OCI-LY1 (cell line): Measurements from ENCODE around the gene LIN7B.

Source experiments
- H2AFZ ChIP-seq: fragments of 200-600 bp; sonication (generic), shearing (Covaris generic); 2 replicates; pipeline ENCODE4 v1.6.0; 2014; ENCODE audit warnings: antibody characterized with exemption, mild to moderate bottlenecking, low read length
- H3F3A ChIP-seq: fragments of 200-600 bp; sonication (generic), shearing (Covaris generic); 2 replicates; pipeline ENCODE4 v1.6.0; 2014; ENCODE audit warnings: mild to moderate bottlenecking, antibody characterized with exemption, low read length, moderate library complexity; ENCODE audit not compliant: insufficient read depth
- H3K27ac ChIP-seq: fragments of 200-600 bp; sonication (generic); 2 replicates; pipeline ENCODE4 v1.5.1; 2014; ENCODE audit warnings: low read length, mixed run types, mild to moderate bottlenecking, low read depth; ENCODE audit not compliant: poor library complexity, severe bottlenecking
- H3K27me3 ChIP-seq: fragments of 200-600 bp; sonication (generic); 2 replicates; pipeline ENCODE4 v1.6.0; 2014; ENCODE audit warnings: antibody characterized with exemption, mild to moderate bottlenecking, low read length, moderate library complexity; ENCODE audit not compliant: insufficient read depth
- H3K36me3 ChIP-seq: fragments of 200-600 bp; sonication (generic); 2 replicates; pipeline ENCODE4 v1.6.1; 2014; ENCODE audit warnings: mild to moderate bottlenecking, antibody characterized with exemption, low read length, moderate library complexity, mixed read lengths; ENCODE audit not compliant: insufficient read depth
- H3K4me1 ChIP-seq: fragments of 200-600 bp; sonication (generic); 2 replicates; pipeline ENCODE4 v1.5.1; 2014; ENCODE audit warnings: mild to moderate bottlenecking, low read length, moderate library complexity; ENCODE audit not compliant: insufficient read depth, severe bottlenecking
- H3K4me2 ChIP-seq: fragments of 200-600 bp; sonication (generic), shearing (Covaris generic); 2 replicates; pipeline ENCODE4 v1.6.1; 2014; ENCODE audit warnings: low read length
- H3K4me3 ChIP-seq: fragments of 200-600 bp; sonication (generic); 2 replicates; pipeline ENCODE4 v1.5.1; 2014; ENCODE audit warnings: low read length, low read depth, mild to moderate bottlenecking, mixed read lengths; ENCODE audit not compliant: poor library complexity, severe bottlenecking
- H3K79me2 ChIP-seq: fragments of 200-600 bp; shearing (Covaris generic); 2 replicates; pipeline ENCODE4 v1.6.1; 2016; ENCODE audit warnings: mixed run types, low read length, mixed read lengths; ENCODE audit not compliant: insufficient read depth
- H3K9ac ChIP-seq: fragments of 200-600 bp; sonication (generic), shearing (Covaris generic); 2 replicates; pipeline ENCODE4 v1.6.1; 2014; ENCODE audit warnings: mild to moderate bottlenecking, low read length, mixed read lengths
- H3K9me2 ChIP-seq: fragments of 200-600 bp; sonication (generic), shearing (Covaris generic); 2 replicates; pipeline ENCODE4 v1.6.1; 2014; ENCODE audit warnings: low read depth, mild to moderate bottlenecking, low read length, mixed read lengths
- H3K9me3 ChIP-seq: fragments of 200-600 bp; shearing (Covaris generic); 2 replicates; pipeline ENCODE4 v1.6.1; 2014; ENCODE audit warnings: low read length, mixed read lengths
- H4K20me1 ChIP-seq: fragments of 200-600 bp; sonication (generic), shearing (Covaris generic); 2 replicates; pipeline ENCODE4 v1.6.0; 2016; ENCODE audit warnings: mild to moderate bottlenecking, low read length; ENCODE audit not compliant: insufficient read depth
- EZH2 ChIP-seq: fragments of 200-600 bp; sonication (generic), shearing (Covaris generic); IDR thresholded peaks from 2 replicates; pipeline ENCODE4 v1.8.0; 2017; ENCODE audit warnings: borderline replicate concordance, mixed run types, mild to moderate bottlenecking, antibody characterized with exemption, low read length, moderate library complexity, mixed read lengths
- TF ChIP-seq, protein P1 (sequence below): fragments of 200-600 bp; sonication (generic), shearing (Covaris generic); IDR thresholded peaks from 2 replicates; pipeline ENCODE4 v1.5.1; 2017; ENCODE audit warnings: mild to moderate bottlenecking, antibody characterized with exemption, low read length, moderate library complexity, mixed read lengths

Gene LIN7B

GRCh38 chr19:49118565-49119410 is 4.6 kb downstream of the LIN7B start, which contains the start of gene C19orf73:
Gene C19orf73, minus strand, starts transcription at chr19:49119143. Its CDS starts 121 bp downstream, at chr19:49119022.
- Histone ChIP-seq H3K4me2 (peak within 1 kb of the TSS; percentile 98), H2AFZ (peak within 1 kb of the TSS; percentile 20; the same call in 1 of the 2 replicates), H3K9me2 (no peaks in the 10 kb centered on the region), H3K9me3 (no peaks in the 10 kb centered on the region), H3K4me1 (peaks cover 26% of the 10 kb centered on the region), H3K27ac (peak within 1 kb of the TSS; percentile 55), H4K20me1 (no peaks in the 10 kb centered on the region), H3K79me2 (no peaks in the 10 kb centered on the region), H3K27me3 (0 out of 2 replicates have a peak, but pooled peaks cover 7% of the 10 kb centered on the region), H3K9ac (peak within 1 kb of the TSS; percentile 80), H3F3A (peaks cover 5% of the 10 kb centered on the region; the same call in 1 of the 2 replicates), H3K4me3 (peak within 1 kb of the TSS; percentile 73), H3K36me3 (no peaks in the 10 kb centered on the region)
- TF ChIP-seq, protein P1, sequence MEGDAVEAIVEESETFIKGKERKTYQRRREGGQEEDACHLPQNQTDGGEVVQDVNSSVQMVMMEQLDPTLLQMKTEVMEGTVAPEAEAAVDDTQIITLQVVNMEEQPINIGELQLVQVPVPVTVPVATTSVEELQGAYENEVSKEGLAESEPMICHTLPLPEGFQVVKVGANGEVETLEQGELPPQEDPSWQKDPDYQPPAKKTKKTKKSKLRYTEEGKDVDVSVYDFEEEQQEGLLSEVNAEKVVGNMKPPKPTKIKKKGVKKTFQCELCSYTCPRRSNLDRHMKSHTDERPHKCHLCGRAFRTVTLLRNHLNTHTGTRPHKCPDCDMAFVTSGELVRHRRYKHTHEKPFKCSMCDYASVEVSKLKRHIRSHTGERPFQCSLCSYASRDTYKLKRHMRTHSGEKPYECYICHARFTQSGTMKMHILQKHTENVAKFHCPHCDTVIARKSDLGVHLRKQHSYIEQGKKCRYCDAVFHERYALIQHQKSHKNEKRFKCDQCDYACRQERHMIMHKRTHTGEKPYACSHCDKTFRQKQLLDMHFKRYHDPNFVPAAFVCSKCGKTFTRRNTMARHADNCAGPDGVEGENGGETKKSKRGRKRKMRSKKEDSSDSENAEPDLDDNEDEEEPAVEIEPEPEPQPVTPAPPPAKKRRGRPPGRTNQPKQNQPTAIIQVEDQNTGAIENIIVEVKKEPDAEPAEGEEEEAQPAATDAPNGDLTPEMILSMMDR = peak; percentile 10; the same call in 1 of the 2 replicates
- no peak for TF ChIP-seq EZH2

- peaks cover 5% of the 10 kb centered on the region; the same call in 1 of the 2 replicates for H3F3A ChIP-seq
- no peaks in the 10 kb centered on the region for H3K79me2 ChIP-seq
- H3K9ac ChIP-seq = peak within 1 kb of the TSS; percentile 80
- peaks cover 23% of the 10 kb centered on the region for H3K4me1 ChIP-seq
- H3K36me3 ChIP-seq = no peaks in the 10 kb centered on the region
- H2AFZ ChIP-seq = peak within 1 kb of the TSS; percentile 20; the same call in 1 of the 2 replicates
- peak within 1 kb of the TSS; percentile 55 for H3K27ac ChIP-seq
- H3K9me3 ChIP-seq = no peaks in the 10 kb centered on the region
- no peaks in the 10 kb centered on the region for H4K20me1 ChIP-seq
- peak within 1 kb of the TSS; percentile 73 for H3K4me3 ChIP-seq
- H3K4me2 ChIP-seq = peak within 1 kb of the TSS; percentile 98
- TF ChIP-seq, protein P1 = no peak
- TF ChIP-seq EZH2 = no peak; the same call in 1 of the 2 replicates
- no peaks in the 10 kb centered on the region for H3K9me2 ChIP-seq
- 0 out of 2 replicates have a peak, but pooled peaks cover 7% of the 10 kb centered on the region for H3K27me3 ChIP-seq
These were observed 5.5 kb downstream of the LIN7B start, which contains the start of gene PPFIA3 for GRCh38 chr19:49119411-49120324. Gene PPFIA3, plus strand, starts transcription at chr19:49119544. Its CDS starts 8,330 bp downstream, at chr19:49127874.

- H3K9me3 ChIP-seq = no peaks in the 10 kb centered on the region
- H3K9me2 ChIP-seq = no peaks in the 10 kb centered on the region
- 0 out of 2 replicates have a peak, but pooled peaks cover 7% of the 10 kb centered on the region for H3K27me3 ChIP-seq
- TF ChIP-seq, protein P1 = no peak
- TF ChIP-seq EZH2 = no peak
- peak overlapping the region; percentile 98 for H3K4me2 ChIP-seq
- no peaks in the 10 kb centered on the region for H3K79me2 ChIP-seq
- H3K4me3 ChIP-seq = no peak overlapping the region
- H3K36me3 ChIP-seq = no peaks in the 10 kb centered on the region
- H4K20me1 ChIP-seq = no peaks in the 10 kb centered on the region
- H3K4me1 ChIP-seq = peaks cover 19% of the 10 kb centered on the region
- H2AFZ ChIP-seq = no peak overlapping the region
- H3F3A ChIP-seq = peaks cover 5% of the 10 kb centered on the region; the same call in 1 of the 2 replicates
- H3K27ac ChIP-seq = no peak overlapping the region
- no peak overlapping the region for H3K9ac ChIP-seq
These were observed 6.1 kb downstream of the LIN7B start for GRCh38 chr19:49120325-49120683.
